ENCODE results near the gene CYB561. TPM values are rescaled to one million over a fixed set of nuclear protein-coding genes. Genes with fewer than 3 reads are reported as not detected.

Gene CYB561
- total and polyA plus RNA-seq, 9 of the 15 experiments (the other 6 are each of a cell fraction or from before 2014, with no cell fraction given), result 4.0 to 30.8 (median 17.4) TPM

DNA sequence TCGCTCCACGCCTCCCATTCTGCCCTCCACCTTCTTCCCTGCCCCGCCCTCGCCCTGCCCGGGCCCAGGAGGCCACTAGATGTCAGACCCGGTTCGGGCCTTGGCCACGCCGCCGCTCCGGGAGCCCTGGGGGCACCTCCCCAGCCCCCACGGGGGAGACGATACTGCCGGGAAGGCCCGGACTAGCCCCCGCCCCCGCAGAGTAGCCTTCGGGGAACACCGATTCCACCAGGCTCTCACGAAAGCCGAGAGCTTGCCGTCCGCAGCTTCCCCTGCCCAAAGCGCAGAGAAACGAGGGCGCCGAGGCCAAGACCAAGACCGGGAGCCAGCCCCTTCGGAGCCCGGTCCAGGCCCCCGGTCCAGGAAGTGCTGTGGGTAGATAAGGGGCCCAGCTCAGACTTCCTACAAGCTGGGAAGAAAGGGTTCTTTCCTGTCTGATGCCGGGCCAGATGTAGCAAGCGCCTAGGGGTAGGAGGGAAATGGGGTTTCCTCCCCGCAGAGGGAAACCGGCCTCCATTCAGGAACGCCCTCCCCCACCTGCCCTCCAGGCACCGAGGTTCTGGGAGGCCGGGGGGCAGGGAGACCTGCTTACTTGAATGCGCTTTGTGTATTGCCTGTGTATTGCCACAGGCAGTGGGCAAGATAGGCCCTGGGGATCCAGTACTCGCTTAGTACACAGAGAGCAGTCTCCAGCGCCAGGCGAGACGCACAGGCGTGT, 806 bp upstream of the CYB561 start (continued):
- TF ChIP-seq ZNF134 (CRISPR knock-in tag; conservative IDR thresholded peaks at IDR 0.05) (no peak; the same call in 1 of the 2 replicates), CREB1 (IDR thresholded peaks at IDR 0.05) (no peak), CREB1 (CRISPR knock-in tag; IDR thresholded peaks at IDR 0.05) (no peak), FOXA3 (CRISPR knock-in tag; conservative IDR thresholded peaks at IDR 0.05 in 1 of 2, IDR thresholded peaks at IDR 0.05 in 1 of 2) (no peak), NR2F6 (CRISPR knock-in tag; IDR thresholded peaks at IDR 0.05) (0 out of 2 replicates have a peak, but pooled peaks have one; percentile 11), DDX20 (tag; IDR thresholded peaks at IDR 0.05; ENCODE audit: low read depth) (no peak), FOXK2 (conservative IDR thresholded peaks at IDR 0.05 in 1 of 2, IDR thresholded peaks at IDR 0.05 in 1 of 2; ENCODE audit: low read depth in 2 of 2) (no peak), JUNB (CRISPR knock-in tag; conservative IDR thresholded peaks at IDR 0.05) (0 out of 2 replicates have a peak, but pooled peaks have one; percentile 24), ZNF3 (CRISPR knock-in tag; IDR thresholded peaks at IDR 0.05) (no peak), NR1H2 (CRISPR knock-in tag; IDR thresholded peaks at IDR 0.05) (0 out of 2 replicates have a peak, but pooled peaks have one; percentile 72), ATF6 (CRISPR knock-in tag; IDR thresholded peaks at IDR 0.05) (peak; percentile 45; the same call in 1 of the 2 replicates), NFIC (IDR thresholded peaks at IDR 0.05) (peak; percentile 42; the same call in 1 of the 2 replicates), POLR2A (conservative IDR thresholded peaks at IDR 0.05) (peak; percentile 81), FOXJ2 (tag; IDR thresholded peaks at IDR 0.05) (no peak), ZNF239 (CRISPR knock-in tag; IDR thresholded peaks at IDR 0.05) (no peak; the same call in 1 of the 2 replicates), ZNF444 (CRISPR knock-in tag; IDR thresholded peaks at IDR 0.05) (no peak), THAP7 (CRISPR knock-in tag; IDR thresholded peaks at IDR 0.05) (no peak), XRCC5 (IDR thresholded peaks at IDR 0.05; ENCODE audit: low read depth, low read length) (no peak)
- TF ChIP-seq, protein P1, sequence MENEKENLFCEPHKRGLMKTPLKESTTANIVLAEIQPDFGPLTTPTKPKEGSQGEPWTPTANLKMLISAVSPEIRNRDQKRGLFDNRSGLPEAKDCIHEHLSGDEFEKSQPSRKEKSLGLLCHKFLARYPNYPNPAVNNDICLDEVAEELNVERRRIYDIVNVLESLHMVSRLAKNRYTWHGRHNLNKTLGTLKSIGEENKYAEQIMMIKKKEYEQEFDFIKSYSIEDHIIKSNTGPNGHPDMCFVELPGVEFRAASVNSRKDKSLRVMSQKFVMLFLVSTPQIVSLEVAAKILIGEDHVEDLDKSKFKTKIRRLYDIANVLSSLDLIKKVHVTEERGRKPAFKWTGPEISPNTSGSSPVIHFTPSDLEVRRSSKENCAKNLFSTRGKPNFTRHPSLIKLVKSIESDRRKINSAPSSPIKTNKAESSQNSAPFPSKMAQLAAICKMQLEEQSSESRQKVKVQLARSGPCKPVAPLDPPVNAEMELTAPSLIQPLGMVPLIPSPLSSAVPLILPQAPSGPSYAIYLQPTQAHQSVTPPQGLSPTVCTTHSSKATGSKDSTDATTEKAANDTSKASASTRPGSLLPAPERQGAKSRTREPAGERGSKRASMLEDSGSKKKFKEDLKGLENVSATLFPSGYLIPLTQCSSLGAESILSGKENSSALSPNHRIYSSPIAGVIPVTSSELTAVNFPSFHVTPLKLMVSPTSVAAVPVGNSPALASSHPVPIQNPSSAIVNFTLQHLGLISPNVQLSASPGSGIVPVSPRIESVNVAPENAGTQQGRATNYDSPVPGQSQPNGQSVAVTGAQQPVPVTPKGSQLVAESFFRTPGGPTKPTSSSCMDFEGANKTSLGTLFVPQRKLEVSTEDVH (IDR thresholded peaks at IDR 0.05; ENCODE audit: low read depth, partially characterized antibody), result no peak
- TF ChIP-seq, protein P2, sequence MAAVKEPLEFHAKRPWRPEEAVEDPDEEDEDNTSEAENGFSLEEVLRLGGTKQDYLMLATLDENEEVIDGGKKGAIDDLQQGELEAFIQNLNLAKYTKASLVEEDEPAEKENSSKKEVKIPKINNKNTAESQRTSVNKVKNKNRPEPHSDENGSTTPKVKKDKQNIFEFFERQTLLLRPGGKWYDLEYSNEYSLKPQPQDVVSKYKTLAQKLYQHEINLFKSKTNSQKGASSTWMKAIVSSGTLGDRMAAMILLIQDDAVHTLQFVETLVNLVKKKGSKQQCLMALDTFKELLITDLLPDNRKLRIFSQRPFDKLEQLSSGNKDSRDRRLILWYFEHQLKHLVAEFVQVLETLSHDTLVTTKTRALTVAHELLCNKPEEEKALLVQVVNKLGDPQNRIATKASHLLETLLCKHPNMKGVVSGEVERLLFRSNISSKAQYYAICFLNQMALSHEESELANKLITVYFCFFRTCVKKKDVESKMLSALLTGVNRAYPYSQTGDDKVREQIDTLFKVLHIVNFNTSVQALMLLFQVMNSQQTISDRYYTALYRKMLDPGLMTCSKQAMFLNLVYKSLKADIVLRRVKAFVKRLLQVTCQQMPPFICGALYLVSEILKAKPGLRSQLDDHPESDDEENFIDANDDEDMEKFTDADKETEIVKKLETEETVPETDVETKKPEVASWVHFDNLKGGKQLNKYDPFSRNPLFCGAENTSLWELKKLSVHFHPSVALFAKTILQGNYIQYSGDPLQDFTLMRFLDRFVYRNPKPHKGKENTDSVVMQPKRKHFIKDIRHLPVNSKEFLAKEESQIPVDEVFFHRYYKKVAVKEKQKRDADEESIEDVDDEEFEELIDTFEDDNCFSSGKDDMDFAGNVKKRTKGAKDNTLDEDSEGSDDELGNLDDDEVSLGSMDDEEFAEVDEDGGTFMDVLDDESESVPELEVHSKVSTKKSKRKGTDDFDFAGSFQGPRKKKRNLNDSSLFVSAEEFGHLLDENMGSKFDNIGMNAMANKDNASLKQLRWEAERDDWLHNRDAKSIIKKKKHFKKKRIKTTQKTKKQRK (IDR thresholded peaks at IDR 0.05; ENCODE audit: borderline replicate concordance, low read depth, low read length), result no peak
